HL-60 (cell line): ENCODE data around the gene CCDC179.

ENCODE experiments used
- CTCF ChIP-seq: IDR thresholded peaks from one replicate; pipeline ENCODE4 v1.5.1; 2011; ENCODE audit warnings: low read length, control low read depth, inconsistent platforms; ENCODE audit not compliant: insufficient read depth
- POLR2AphosphoS5 ChIP-seq: IDR thresholded peaks from 2 replicates; pipeline ENCODE4 v1.6.1; 2012; ENCODE audit warnings: low read depth

- TF ChIP-seq CTCF, result peak; percentile 18
- no peak for TF ChIP-seq POLR2AphosphoS5
Measured at GRCh38 chr11:22875869-22876473, 15.7 kb upstream of the CCDC179 start.
